Lung (tissue), 12 donors: ENCODE measurements around the gene NDNF. TPM values are rescaled to one million over a fixed set of nuclear protein-coding genes. Genes with fewer than 3 reads are reported as not detected.

Source experiments
- ATAC-seq: fragments of 200-7000 bp; cut with Tn5 transposase; one replicate; pipeline ENCODE4 v1.9.1; 2020; ENCODE audit warnings: moderate number of reproducible peaks; ENCODE audit not compliant: insufficient read depth, low FRiP score
- DNase-seq, 3 donors: peaks; one replicate each; pipeline ENCODE4 v3.0.0-alpha.2; 2013 to 2017
- H3K27ac ChIP-seq, 2 donors: one replicate each; pipeline ENCODE4 v1.5.1; 2013; ENCODE audit warnings: mild to moderate bottlenecking in 2 of 2, moderate library complexity in 2 of 2, control low read depth in 1 of 2, inconsistent platforms in 1 of 2, low read depth in 1 of 2, low read length in 1 of 2
- H3K27me3 ChIP-seq, 3 donors: one replicate each; pipeline ENCODE4 v1.5.1; 2013; ENCODE audit warnings: low read length in 2 of 3; ENCODE audit not compliant: control insufficient read depth in 3 of 3, insufficient read depth in 3 of 3
- H3K36me3 ChIP-seq, 4 donors: one replicate each; pipeline ENCODE4 v1.5.1; 2013; ENCODE audit warnings: low read length in 4 of 4, mild to moderate bottlenecking in 1 of 4, moderate library complexity in 1 of 4; ENCODE audit not compliant: control insufficient read depth in 4 of 4, insufficient read depth in 4 of 4
- H3K4me1 ChIP-seq, 5 donors: one replicate each; pipeline ENCODE4 v1.5.1; 2013; ENCODE audit warnings: low read length in 5 of 5, mild to moderate bottlenecking in 2 of 5, moderate library complexity in 1 of 5; ENCODE audit not compliant: control insufficient read depth in 5 of 5, insufficient read depth in 5 of 5
- H3K4me3 ChIP-seq: one replicate; pipeline ENCODE4 v1.5.1; 2013; ENCODE audit warnings: mild to moderate bottlenecking, control low read depth, moderate library complexity
- H3K9ac ChIP-seq, 2 donors: one replicate each; pipeline ENCODE4 v1.5.1; 2013; ENCODE audit warnings: low read length in 2 of 2, control low read depth in 1 of 2; ENCODE audit not compliant: insufficient read depth in 1 of 2
- H3K9me3 ChIP-seq, 4 donors: one replicate each; pipeline ENCODE4 v1.5.1; 2013; ENCODE audit warnings: low read length in 3 of 4, mild to moderate bottlenecking in 1 of 4, moderate library complexity in 1 of 4; ENCODE audit not compliant: control insufficient read depth in 4 of 4, insufficient read depth in 3 of 4
- CTCF ChIP-seq: IDR thresholded peaks from 2 replicates; pipeline ENCODE4 v1.5.1; 2012; ENCODE audit warnings: mild to moderate bottlenecking; ENCODE audit errors: control extremely low read depth, extremely low read depth
- WGBS, 2 donors: extraction: QIAGEN DNeasy Blood & Tissue Kit; methylation state at CpG; one replicate each; pipeline ENCODE4 v1.1.7; 2013; 5-methylcytosine and 5-hydroxymethylcytosine counted together
- polyA plus RNA-seq, 2 donors: library from polyadenylated mRNA; stranded (reverse); fragments of 200-250 nt; gene quantifications; one replicate each; pipeline ENCODE4 v1.2.1, GENCODE V29; 2013
- total RNA-seq, 2 donors: library from RNA; depleted of rRNA in 1 of 2; stranded (reverse); fragments of >200 nt in 1 of 2; gene quantifications; one replicate each; pipeline ENCODE4 v1.2.1, GENCODE V29; 2014 to 2021
- donor health status: control.
- donor health status: control.
- donor health status: Bipolar disorder and iron deficiency.
- donor health status: healthy.
- donor health status: DM: yes; HTN: yes; CAD: no.

The NDNF gene
- total and polyA plus RNA-seq, 4 donors, result 22.3 to 381 (median 80.5) TPM

- peak; percentile 12 for ATAC-seq
- peaks cover 0 to 35% (median 14%) of the 10 kb centered on the region in 5 donors for H3K4me1 ChIP-seq
- no peak for DNase-seq
- TF ChIP-seq CTCF, result no peak
- no peaks in the 10 kb centered on the region for H3K27me3 ChIP-seq
- no peak overlapping the region for H3K4me3 ChIP-seq
- H3K27ac ChIP-seq, result peak overlapping the region in 1 of 2 donors; percentile 92
- no peaks in the 10 kb centered on the region for H3K9me3 ChIP-seq
- 30 to 34% methylated on average over 9 of the region's 9 CpGs for WGBS, 2 donors
- H3K9ac ChIP-seq, result peak overlapping the region in 1 of 2 donors; percentile 32
- peaks cover 0 to 12% (median 4%) of the 10 kb centered on the region in 4 donors for H3K36me3 ChIP-seq
Observed at GRCh38 chr4:121057466-121057922, 14.8 kb downstream of the NDNF start.

- H3K27ac ChIP-seq, result no peak overlapping the region
- no peak overlapping the region for H3K4me3 ChIP-seq
- no peak for TF ChIP-seq CTCF
- no peak overlapping the region for H3K9ac ChIP-seq
- no peak for ATAC-seq
- H3K27me3 ChIP-seq, result no peaks in the 10 kb centered on the region
- peaks cover 0 to 12% (median 4%) of the 10 kb centered on the region in 4 donors for H3K36me3 ChIP-seq
- 91 to 93% methylated on average over 3 of the region's 3 CpGs for WGBS, 2 donors
- H3K4me1 ChIP-seq, result peaks cover 0 to 21% (median 13%) of the 10 kb centered on the region in 5 donors
- no peak for DNase-seq
- H3K9me3 ChIP-seq, result no peaks in the 10 kb centered on the region
Observed at GRCh38 chr4:121056066-121056465, 16.3 kb downstream of the NDNF start.

GRCh38 chr4:121054373-121054772 is 18.0 kb downstream of the NDNF start:
- Histone ChIP-seq H3K36me3 (peaks cover 0 to 12% (median 4%) of the 10 kb centered on the region in 4 donors), H3K27ac (no peak overlapping the region), H3K27me3 (no peaks in the 10 kb centered on the region), H3K9me3 (no peaks in the 10 kb centered on the region), H3K9ac (no peak overlapping the region), H3K4me3 (no peak overlapping the region), H3K4me1 (peaks cover 0 to 22% (median 13%) of the 10 kb centered on the region in 5 donors)
- no peak for ATAC-seq
- no peak for TF ChIP-seq CTCF
- DNase-seq, result no peak

GRCh38 chr4:121053601-121054143 is 18.7 kb downstream of the NDNF start:
- no peak for ATAC-seq
- Histone ChIP-seq H3K9ac (no peak overlapping the region), H3K4me3 (no peak overlapping the region), H3K27me3 (no peaks in the 10 kb centered on the region), H3K27ac (peak overlapping the region in 1 of 2 donors; percentile 45), H3K9me3 (no peaks in the 10 kb centered on the region), H3K4me1 (peaks cover 0 to 22% (median 12%) of the 10 kb centered on the region in 5 donors), H3K36me3 (peaks cover 0 to 12% (median 4%) of the 10 kb centered on the region in 4 donors)
- 68 to 77% methylated on average over 3 of the region's 3 CpGs for WGBS, 2 donors
- no peak for DNase-seq
- TF ChIP-seq CTCF, result no peak
